Activated CD8-positive, alpha-beta memory T cell treated with anti-CD3 and anti-CD28 coated beads, Interleukin-2, amount 50 U/mL, for 24 hours (primary cell): Measurements from ENCODE around the gene CTDNEP1.

Experiments
- DNase-seq: peaks from one replicate; pipeline ENCODE4 v3.0.0-alpha.2; 2020; ENCODE audit errors: extremely low read depth

CTDNEP1 gene

GRCh38 chr17:7280519-7281073 lies 29.1 kb upstream of the CTDNEP1 start:
- peak; percentile 66 for DNase-seq

DNA sequence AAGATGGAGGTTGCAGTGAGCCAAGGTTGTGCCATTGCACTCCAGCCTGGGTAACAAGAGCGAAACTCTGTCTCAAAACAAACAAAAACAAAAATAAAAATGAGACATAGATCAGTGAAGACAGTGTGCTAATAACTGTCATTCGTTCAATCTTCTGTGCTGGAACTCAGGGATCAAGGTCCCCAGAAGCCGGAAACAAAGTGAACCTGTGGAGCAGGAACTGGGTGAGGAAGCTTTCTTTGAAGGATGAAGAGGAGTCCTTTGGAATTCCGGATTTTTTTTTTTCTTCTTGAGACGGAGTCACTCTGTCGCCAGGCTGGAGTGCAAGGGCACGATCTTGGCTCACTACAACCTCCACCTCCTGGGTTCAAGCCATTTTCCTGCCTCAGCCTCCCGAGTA lies 27.9 kb upstream of the CTDNEP1 start:
- DNase-seq = no peak

GRCh38 chr17:7266784-7267183 lies 15.2 kb upstream of the CTDNEP1 start:
- no peak for DNase-seq

GRCh38 chr17:7263801-7264078 lies 12.2 kb upstream of the CTDNEP1 start:
- no peak for DNase-seq

DNA sequence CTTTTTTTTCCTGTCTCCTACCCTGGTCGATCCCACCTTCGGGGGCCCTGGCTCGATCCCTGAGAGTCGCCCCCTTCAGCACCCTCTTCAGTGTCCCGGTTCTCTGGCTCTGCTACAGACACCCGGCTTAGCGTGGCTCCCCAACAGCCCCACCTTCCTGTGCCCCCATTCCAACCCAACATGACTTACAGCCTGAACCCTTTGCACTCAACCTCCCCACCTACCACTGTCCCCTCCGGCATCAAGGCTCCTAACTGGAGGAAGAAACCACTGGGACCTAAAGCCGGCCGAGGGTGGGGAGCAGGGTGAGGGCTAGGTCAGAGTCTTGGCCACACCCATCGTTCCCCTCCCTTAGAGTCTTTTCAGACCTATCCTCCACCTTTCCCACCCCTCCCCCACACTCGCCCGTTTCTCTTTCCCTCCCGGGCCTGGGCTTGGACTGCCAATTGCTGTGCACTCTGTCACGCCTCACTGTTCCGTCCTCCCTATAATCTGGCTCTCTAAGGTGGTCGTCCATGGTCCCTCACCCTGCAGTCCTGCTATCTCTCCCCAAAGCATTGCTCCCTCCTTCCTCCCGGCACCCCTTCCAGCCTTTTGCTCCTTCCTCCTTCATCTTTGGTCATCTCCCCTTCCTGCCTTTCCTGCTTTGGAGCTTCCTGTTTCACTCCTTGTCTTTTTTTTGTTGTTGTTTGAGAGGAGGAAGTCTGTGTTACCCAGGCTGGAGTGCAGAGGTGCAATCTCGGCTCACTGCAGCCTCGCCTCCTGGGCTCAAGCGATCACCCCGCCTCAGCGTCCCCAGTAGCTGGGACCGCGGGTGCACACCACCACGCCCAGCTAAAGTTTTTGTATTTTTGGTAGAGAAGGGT lies 11.6 kb upstream of the CTDNEP1 start:
- DNase-seq = no peak

GRCh38 chr17:7262192-7262934 lies 10.8 kb upstream of the CTDNEP1 start, which contains the start of gene CLDN7:
Gene CLDN7, minus strand, starts transcription at chr17:7262478. Its CDS starts 435 bp downstream, at chr17:7262043.
- no peak for DNase-seq

- DNase-seq = no peak
These were observed 10.1 kb upstream of the CTDNEP1 start for GRCh38 chr17:7261379-7262191.

DNA sequence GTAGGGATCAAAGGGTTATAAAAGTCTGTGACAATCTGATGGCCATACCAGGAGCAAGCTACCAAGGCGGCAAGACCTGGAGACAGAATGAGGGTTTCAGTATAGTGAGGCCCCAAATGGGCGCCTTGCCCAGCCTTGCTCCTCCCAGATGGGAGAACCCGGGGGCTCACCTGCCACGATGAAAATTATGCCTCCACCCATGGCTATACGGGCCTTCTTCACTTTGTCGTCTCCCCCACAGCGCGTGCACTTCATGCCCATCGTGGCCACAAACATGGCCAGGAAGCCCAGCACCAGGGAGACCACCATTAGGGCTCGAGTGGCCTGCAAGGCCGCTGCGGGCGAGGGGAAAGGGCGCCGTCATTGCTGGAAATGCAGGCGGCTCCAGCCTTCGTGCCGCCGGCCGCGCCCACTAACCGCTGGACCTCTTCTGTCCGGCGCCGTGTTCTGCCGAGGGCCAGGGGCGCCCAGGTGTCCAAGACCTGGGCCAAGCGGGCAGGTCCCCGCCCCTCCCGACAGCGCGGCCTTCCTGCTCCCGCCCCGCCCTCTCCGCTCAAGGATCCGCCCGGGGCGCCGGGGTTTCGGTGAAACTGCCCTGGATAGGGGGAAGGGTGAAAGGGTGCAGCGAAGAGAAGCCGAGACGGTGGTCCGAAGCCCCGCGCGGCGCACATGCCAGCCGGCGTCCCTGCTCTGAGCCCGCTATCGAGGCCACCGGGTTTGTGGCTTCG lies 9.3 kb upstream of the CTDNEP1 start:
- no peak for DNase-seq

DNA sequence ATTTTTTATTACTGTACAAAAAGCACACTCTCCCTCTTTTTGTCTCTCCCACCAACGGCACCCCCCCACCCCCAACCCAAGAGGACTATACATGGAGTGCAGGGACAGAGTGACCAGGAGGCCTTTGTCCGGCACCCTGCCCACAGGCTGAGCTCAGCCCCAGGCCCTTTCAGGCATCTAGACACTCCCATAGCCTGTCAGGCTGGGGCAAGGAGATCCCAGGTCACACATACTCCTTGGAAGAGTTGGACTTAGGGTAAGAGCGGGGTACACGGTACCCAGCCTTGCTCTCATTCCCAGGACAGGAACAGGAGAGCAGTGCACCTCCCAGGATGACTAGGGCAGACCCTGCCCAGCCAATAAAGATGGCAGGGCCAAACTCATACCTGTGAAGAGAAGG lies 8.6 kb upstream of the CTDNEP1 start:
- DNase-seq = no peak

DNA sequence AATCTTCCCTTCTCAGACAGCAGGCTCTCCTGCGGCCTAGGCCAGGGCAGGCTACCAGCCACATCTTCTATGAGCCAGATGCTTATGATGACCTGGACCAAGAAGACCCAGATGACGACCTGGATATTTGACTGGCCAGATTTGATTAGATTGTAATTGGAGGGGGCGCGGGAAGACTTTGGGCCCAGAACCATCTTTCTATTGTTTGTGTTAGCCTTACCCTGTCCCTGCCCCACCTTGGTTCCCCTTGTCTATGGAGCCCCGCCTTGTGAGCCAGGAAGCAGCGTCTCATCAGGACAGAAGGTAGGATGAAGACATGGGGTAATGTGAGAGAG lies 8.0 kb upstream of the CTDNEP1 start:
- no peak for DNase-seq

DNA sequence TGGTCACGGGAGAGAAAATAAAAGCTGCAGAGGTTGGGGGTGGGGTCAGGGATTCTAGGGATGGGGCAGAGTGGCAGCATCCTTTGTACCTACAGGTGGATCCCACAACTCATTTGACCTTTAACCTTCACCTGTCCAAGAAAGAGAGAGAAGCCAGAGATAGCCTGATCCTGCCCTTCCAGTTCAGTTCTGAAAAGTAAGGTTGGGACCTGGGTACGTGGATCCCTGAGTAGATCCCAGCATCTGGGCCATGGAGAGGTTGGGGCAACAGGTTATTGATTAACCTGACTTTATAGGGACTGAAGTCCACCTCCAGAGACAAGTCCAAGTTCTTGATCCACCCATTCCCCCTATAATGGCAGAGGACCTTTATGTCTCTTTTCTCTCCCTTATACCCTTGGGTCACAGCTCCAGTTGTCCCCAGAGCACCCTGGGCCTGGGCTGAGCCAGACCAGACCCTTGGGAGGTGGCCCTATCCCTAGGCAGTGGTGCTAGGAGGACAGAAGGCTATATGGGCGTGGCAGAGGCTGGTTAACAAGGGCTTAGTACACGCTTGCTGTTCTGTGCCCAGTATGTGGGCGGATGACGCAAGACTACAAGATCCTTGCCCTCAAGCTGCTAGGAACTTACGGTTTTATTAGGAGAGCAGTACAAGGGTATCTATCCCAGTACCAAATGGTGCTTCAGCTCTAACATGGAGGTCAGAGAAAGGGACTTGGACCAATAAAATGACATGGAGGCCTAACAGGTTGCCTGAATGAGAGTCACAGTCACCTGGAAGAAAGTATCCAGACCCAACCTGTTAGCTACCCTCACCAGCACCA lies 7.4 kb upstream of the CTDNEP1 start:
- DNase-seq = no peak

DNA sequence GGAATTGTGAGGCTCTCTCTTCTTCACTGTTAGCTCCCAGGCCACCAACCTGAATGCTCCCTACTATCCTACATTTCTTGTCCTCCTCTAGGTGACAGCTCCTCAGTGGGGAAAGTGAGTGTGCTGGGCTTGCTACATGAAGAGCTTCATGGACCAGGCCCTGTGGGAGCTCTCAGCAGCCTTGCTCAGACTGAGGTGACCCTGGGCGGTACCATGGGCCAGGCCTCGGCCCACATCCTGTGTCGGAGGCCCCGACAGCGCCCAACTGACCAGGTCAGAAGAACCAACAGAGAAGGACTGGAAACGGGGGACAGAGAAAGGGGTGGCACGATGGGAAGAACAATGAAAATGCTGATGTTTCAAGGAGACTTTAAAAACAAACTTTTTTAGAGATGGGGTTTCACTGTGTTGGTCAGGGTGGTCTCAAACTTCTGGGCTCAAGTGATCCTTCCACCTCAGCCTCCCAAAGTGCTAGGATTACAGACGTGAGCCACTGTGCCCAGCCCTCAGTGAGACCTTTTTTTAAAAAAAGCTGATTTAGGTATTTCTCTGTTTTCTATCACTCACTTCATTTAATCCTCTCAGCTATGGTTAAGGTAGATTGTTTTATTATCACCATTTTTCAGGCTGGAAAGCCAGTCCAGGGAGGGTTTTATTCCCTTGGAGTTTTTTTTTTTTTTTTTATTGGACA lies 5.4 kb upstream of the CTDNEP1 start:
- DNase-seq = no peak

DNA sequence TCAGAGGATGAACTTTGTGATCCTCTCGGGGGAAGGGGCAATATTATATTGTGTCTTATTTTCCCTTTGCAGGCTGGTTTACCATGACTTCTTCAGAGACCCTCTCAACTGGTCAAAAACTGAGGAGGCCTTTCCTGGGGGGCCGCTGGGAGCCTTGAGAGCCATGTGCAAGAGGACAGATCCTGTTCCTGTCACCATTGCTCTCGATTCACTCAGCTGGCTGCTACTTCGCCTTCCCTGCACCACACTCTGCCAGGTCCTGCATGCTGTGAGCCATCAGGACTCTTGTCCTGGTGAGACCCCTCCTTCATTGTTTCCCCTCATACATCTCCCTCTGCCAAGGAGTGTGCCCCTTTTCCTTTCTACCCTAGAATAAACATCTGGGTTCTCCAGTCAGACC lies 3.0 kb upstream of the CTDNEP1 start:
- no peak for DNase-seq

- no peak for DNase-seq
These were observed 1.5 kb upstream of the CTDNEP1 start for GRCh38 chr17:7253082-7253481.

DNA sequence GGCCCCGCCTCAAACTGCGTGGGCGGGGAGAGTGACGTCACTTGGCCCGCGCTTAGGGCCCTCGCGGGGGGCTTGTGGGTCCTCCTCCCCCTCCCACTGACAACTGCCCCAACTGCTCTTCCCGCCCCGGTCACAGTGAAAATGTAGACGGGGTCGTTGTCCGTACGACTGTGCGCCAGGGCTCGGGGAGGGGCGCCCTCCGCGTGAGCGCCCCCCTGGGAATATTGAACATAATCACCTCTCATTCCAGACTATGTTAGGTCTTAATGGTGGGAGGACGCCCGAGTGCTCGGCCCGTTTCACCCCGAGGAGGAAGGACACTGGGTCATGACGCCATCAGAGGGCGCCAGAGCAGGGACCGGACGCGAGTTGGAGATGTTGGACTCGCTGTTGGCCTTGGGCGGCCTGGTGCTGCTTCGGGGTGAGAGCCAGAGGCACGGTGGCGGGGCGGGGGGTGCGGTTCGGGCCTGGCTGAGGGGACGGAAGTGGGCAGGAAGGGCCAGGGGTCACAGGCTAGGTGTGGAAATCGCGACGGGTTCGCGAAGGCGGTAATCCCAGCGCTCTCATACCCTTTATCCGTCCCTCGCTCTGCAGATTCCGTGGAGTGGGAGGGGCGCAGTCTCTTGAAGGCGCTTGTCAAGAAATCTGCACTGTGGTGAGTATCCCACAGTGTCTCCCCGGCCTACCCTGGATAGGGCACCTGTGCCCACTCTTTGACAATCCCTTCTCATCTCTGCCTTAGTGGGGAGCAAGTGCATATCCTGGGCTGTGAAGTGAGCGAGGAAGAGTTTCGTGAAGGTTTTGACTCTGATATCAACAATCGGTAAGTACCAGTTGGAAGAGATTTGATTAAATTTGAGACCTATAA lies 876 bp upstream of the CTDNEP1 start, which contains the start of gene ELP5:
ELP5 (plus strand) TSS at position 40 of the 868 bp plus-strand sequence; CDS start at position 376, 336 bp downstream.
- DNase-seq = peak; percentile 76

DNA sequence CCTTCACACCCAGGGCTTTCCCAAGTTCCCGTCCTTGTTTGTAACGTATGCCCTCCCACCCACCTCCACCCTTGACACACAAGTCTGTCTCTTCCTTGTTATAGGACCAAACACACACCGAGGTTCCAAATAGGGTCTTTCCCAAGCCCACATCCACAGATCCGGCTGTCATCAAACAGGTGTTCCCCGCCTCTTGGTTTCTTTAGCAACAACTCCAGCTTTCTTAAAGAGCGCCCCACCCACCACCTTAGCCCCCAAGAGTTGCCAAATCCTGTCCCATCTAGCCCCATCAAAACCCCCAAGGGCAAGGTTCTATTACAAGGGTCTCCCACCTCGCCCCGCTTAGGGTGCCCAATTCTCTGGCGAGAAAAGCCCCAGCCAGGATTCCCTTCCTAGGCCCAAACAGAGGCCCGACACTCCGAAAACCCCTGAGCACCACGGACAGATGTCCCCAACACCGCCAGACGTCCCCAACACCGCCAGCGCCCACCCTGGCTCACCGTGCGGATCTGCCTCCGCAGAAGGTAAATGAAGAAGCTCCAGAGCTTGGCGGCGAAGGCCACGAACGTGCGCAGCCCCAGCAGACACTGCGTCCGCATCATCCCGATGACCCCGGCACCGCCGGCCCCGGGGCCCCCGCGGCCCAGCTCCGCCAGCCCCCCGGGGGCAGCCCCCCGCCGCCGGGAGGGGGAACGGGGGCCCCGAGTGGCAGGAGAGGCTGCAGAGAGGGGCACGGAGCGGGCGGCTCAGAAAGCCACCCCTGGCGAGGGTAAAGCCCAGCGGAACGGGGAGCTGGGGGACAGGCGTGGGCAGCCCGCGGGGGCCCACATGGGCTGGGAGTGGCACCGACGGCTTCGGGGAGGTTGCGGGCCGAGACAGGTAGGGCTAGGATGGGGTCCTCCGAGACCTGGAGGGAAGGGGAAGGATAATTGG lies 573 bp downstream of the CTDNEP1 start:
- DNase-seq = no peak

DNA sequence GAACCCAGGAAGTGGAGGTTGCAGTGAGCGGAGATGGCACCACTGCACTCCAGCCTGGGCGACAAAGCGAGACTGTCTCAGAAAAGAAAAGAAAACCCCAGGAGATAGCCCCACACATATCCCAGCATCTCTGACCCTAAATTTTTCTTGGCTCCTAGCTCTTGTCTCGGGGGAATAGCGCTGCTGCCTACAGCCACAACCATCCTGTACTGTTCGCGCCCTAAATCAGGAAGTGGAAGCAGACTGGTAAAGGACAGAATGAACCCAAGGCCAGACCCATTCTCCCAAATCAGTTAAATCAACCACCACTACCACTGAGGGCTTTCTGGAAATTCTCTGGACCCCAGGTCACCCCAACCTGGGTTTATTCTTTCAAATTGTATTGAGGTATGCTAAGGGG lies 1.7 kb downstream of the CTDNEP1 start:
- DNase-seq = no peak

- DNase-seq = no peak
These were observed 2.3 kb downstream of the CTDNEP1 start for GRCh38 chr17:7249214-7249613.
